C4-2B (cell line): ENCODE data around the gene HAUS3.

Source experiments
- CTCF ChIP-seq: fragments of 450-650 bp; conservative IDR thresholded peaks from 2 replicates; pipeline ENCODE4 v1.5.1; 2017; ENCODE audit warnings: mild to moderate bottlenecking
- ZFX ChIP-seq: fragments of 450-650 bp; IDR thresholded peaks from 2 replicates; pipeline ENCODE4 v1.6.1; 2017

- TF ChIP-seq CTCF (no peak), ZFX (no peak)
Observed at GRCh38 chr4:2247128-2248043, 5.5 kb upstream of the HAUS3 start.
